HepG2 (cell line): ENCODE measurements around the gene CBLN1. TPM values are rescaled to one million over a fixed set of nuclear protein-coding genes. Genes with fewer than 3 reads are reported as not detected.

Experiments
- ATAC-seq: fragments of 200-7000 bp; cut with Tn5 transposase; 3 replicates; pipeline ENCODE4 v1.9.1; 2020; ENCODE audit warnings: mild to moderate bottlenecking, moderate library complexity
- Bru-seq: library from RNA; stranded (reverse); fragments of 400-500 nt; gene quantifications from one replicate; lab custom pipeline; 2021; lab: Mats Ljungman, UMichigan
- BruChase-seq, 2 experiments: library from RNA; stranded (reverse); fragments of 400-500 nt; gene quantifications; one replicate each; lab custom pipeline; 2021; lab: Mats Ljungman, UMichigan
- BruUV-seq: library from RNA; stranded (reverse); fragments of 400-500 nt; replicated peaks from 2 replicates; lab custom pipeline; 2021; lab: Mats Ljungman, UMichigan
- CTCF ChIA-PET: fragments of 300-600 bp; formaldehyde crosslinking; extraction: SDS; loops from one replicate; lab custom pipeline; 2021; ENCODE audit warnings: low total read pairs, inconsistent platforms, low intra/inter-chr PET ratio; lab: Yijun Ruan, JAX
- POLR2A ChIA-PET: fragments of 350-600 bp; sonication (Branson Sonifier 250); formaldehyde crosslinking; loops from one replicate; lab custom pipeline; 2020; ENCODE audit warnings: antibody characterized with exemption, inconsistent platforms; lab: Yijun Ruan, JAX
- DNase-seq: peaks from one replicate; pipeline ENCODE4 v3.0.0-alpha.2; 2015; ENCODE audit warnings: low spot score
- FAIRE-seq: peaks from 3 replicates; lab custom pipeline; 2011; peaks lifted over from hg19 to GRCh38; lab: Jason Lieb, UNC
- H2AFZ ChIP-seq: one replicate; pipeline ENCODE4 v1.6.1; 2011; ENCODE audit warnings: low read length, inconsistent platforms
- H3K27ac ChIP-seq: fragments of 300-600 bp; 3 replicates; pipeline ENCODE4 v1.8.0; 2011; ENCODE audit warnings: mixed run types, mild to moderate bottlenecking, mixed read lengths, low read length, inconsistent platforms; ENCODE audit not compliant: insufficient read depth; ENCODE audit errors: extremely low read length
- H3K27me3 ChIP-seq, 2 experiments: fragments of 200-600 bp in 1 of 2; 2 replicates in 1 of 2; 3 replicates in 1 of 2; pipeline versions ENCODE4 v1.6.0 to v1.8.0; 2011; ENCODE audit warnings: low read length in 2 of 2, mild to moderate bottlenecking in 2 of 2, moderate library complexity in 2 of 2, inconsistent platforms in 1 of 2; ENCODE audit not compliant: insufficient read depth in 2 of 2, control insufficient read depth in 1 of 2
- H3K36me3 ChIP-seq, 2 experiments: fragments of 200-600 bp in 1 of 2; replicated peaks in 1 of 2; 2 replicates in 1 of 2; 3 replicates in 1 of 2; pipeline versions ENCODE4 v1.5.1 to v1.8.0; 2011; ENCODE audit warnings: low read length in 2 of 2, inconsistent platforms in 1 of 2; ENCODE audit not compliant: insufficient read depth in 2 of 2, control insufficient read depth in 1 of 2
- H3K4me1 ChIP-seq: 2 replicates; pipeline ENCODE4 v1.5.1; 2012; ENCODE audit warnings: low read length, inconsistent platforms; ENCODE audit not compliant: insufficient read depth
- H3K4me2 ChIP-seq: 2 replicates; pipeline ENCODE4 v1.6.0; 2011; ENCODE audit warnings: low read depth, low read length, inconsistent platforms
- H3K4me3 ChIP-seq, 3 experiments: fragments of 200-600 bp in 1 of 3; sonication (generic), shearing (Covaris generic) in 1 of 3; replicated peaks in 1 of 3; 2 replicates each; pipeline ENCODE4 v1.5.1; 2011 to 2016; ENCODE audit warnings: low read length in 3 of 3, inconsistent platforms in 2 of 3, low read depth in 2 of 3, mild to moderate bottlenecking in 2 of 3, control low read depth in 1 of 3, mixed read lengths in 1 of 3; ENCODE audit not compliant: insufficient read depth in 1 of 3
- H3K79me2 ChIP-seq: one replicate; pipeline ENCODE4 v1.6.1; 2011; ENCODE audit warnings: low read length, inconsistent platforms; ENCODE audit not compliant: insufficient read depth
- H3K9ac ChIP-seq: 2 replicates; pipeline ENCODE4 v1.6.0; 2011; ENCODE audit warnings: mild to moderate bottlenecking, low read depth, low read length, inconsistent platforms; ENCODE audit not compliant: insufficient read depth
- H3K9me3 ChIP-seq: 2 replicates; pipeline ENCODE4 v1.5.1; 2012; ENCODE audit warnings: mild to moderate bottlenecking, low read length
- H4K20me1 ChIP-seq: 2 replicates; pipeline ENCODE4 v1.6.0; 2011; ENCODE audit warnings: inconsistent platforms, mild to moderate bottlenecking, low read length, moderate library complexity; ENCODE audit not compliant: insufficient read depth
- GABPB1 ChIP-seq: IDR thresholded peaks from 2 replicates; pipeline ENCODE4 v1.6.1; 2016; ENCODE audit warnings: mild to moderate bottlenecking, missing genetic modification reagents, moderate library complexity, missing compliant biosample characterization
- NCOA2 ChIP-seq: sonication (generic); formaldehyde crosslinking; IDR thresholded peaks from 2 replicates; pipeline ENCODE4 v1.8.0; 2022; ENCODE audit warnings: inconsistent platforms
- NR1H2 ChIP-seq: sonication (generic); formaldehyde crosslinking; IDR thresholded peaks from 2 replicates; pipeline ENCODE4 v1.8.1; 2022; ENCODE audit warnings: low read depth, missing genetic modification reagents, borderline replicate concordance
- PATZ1 ChIP-seq: sonication (generic); formaldehyde crosslinking; IDR thresholded peaks from 2 replicates; pipeline ENCODE4 v1.4.0; 2020; ENCODE audit warnings: missing genetic modification reagents
- SP140L ChIP-seq: sonication (generic); formaldehyde crosslinking; IDR thresholded peaks from 2 replicates; pipeline ENCODE4 v1.4.0; 2020; ENCODE audit warnings: missing genetic modification reagents, borderline replicate concordance
- ZBTB20 ChIP-seq: sonication (generic); formaldehyde crosslinking; IDR thresholded peaks from 2 replicates; pipeline ENCODE4 v1.8.1; 2023; ENCODE audit warnings: missing genetic modification reagents, low read depth, mild to moderate bottlenecking, borderline replicate concordance
- ZMAT3 ChIP-seq: sonication (generic); formaldehyde crosslinking; conservative IDR thresholded peaks from 2 replicates; pipeline ENCODE4 v1.7.0; 2021; ENCODE audit warnings: missing genetic modification reagents
- ZNF142 ChIP-seq: sonication (generic); formaldehyde crosslinking; IDR thresholded peaks from 2 replicates; pipeline ENCODE4 v1.4.0; 2020; ENCODE audit warnings: missing genetic modification reagents
- WGBS: methylation state at CpG from one replicate; pipeline ENCODE4 v1.1.6; 2017; ENCODE audit warnings: low lambda C conversion rate; 5-methylcytosine and 5-hydroxymethylcytosine counted together
- in situ Hi-C: cut with HindIII; loops from 2 replicates; pipeline ENCODE4 v1.10.0; 2017; ENCODE audit warnings: low pct_unique_long_range_greater_than_20kb; ENCODE audit not compliant: extremely low pct_ligation_motif_present
- intact Hi-C: fragments of 100-400 bp; cut with micrococcal nuclease; formaldehyde crosslinking; loops from one replicate; pipeline ENCODE4 v1.10.0; 2022; ENCODE audit not compliant: unreplicated experiment
- long read RNA-seq, 2 experiments: library from RNA in 1 of 2; library from polyadenylated mRNA in 1 of 2; stranded (forward) in 1 of 2; unstranded in 1 of 2; transcript quantifications; one replicate each; pipeline ENCODE4 v2.0.0, GENCODE V29; 2019 to 2022
- polyA minus RNA-seq, 3 experiments: library from RNA; depleted of rRNA, polyadenylated mRNA; stranded (reverse); fragments of >200 nt; gene quantifications; 2 replicates each; pipeline ENCODE4 v1.2.3, GENCODE V29; 2011; ENCODE audit warnings: low replicate concordance in 1 of 3
- polyA plus RNA-seq, 8 experiments: library from polyadenylated mRNA; depleted of rRNA in 3 of 8; stranded (reverse) in 7 of 8; unstranded in 1 of 8; fragments of >200 nt; fragmentation: Illumina TruSeq in 4 of 8; extraction: Trizol in 4 of 8; gene quantifications; 2 replicates each; pipeline versions ENCODE4 v1.2.1 to v1.2.3, GENCODE V29; 2011 to 2016; ENCODE audit warnings: low read depth in 4 of 8, missing spikeins in 1 of 8, mixed read lengths in 1 of 8; ENCODE audit not compliant: insufficient read depth in 1 of 8
- total RNA-seq, 5 experiments: library from RNA; depleted of rRNA; stranded (reverse); fragments of >200 nt; fragmentation: Illumina TruSeq; extraction: Trizol; gene quantifications; 2 replicates each; pipeline ENCODE4 v1.2.3, GENCODE V29; 2016; ENCODE audit warnings: low read depth in 1 of 5
- TF ChIP-seq, protein P1 (sequence below): sonication (generic); formaldehyde crosslinking; IDR thresholded peaks from 2 replicates; pipeline ENCODE4 v1.4.0; 2020; ENCODE audit warnings: low read depth, mild to moderate bottlenecking, missing genetic modification reagents
- TF ChIP-seq, protein P2 (sequence below): sonication (generic); formaldehyde crosslinking; IDR thresholded peaks from 2 replicates; pipeline ENCODE4 v1.8.0; 2022; ENCODE audit warnings: mild to moderate bottlenecking, missing genetic modification reagents

Gene CBLN1
- not detected in 2 replicates for total RNA-seq (2016; rRNA removed; fragmentation: Illumina TruSeq; extraction: Trizol)
- total RNA-seq (2016; cell fraction: cytosol; rRNA removed; fragmentation: Illumina TruSeq; extraction: Trizol; ENCODE audit: low read depth): not detected in 2 replicates
- not detected in 2 replicates for total RNA-seq (2016; cell fraction: insoluble cytoplasmic fraction; rRNA removed; fragmentation: Illumina TruSeq; extraction: Trizol)
- total RNA-seq (2016; cell fraction: membrane; rRNA removed; fragmentation: Illumina TruSeq; extraction: Trizol): not detected in 2 replicates
- not detected in 2 replicates for total RNA-seq (2016; cell fraction: nucleus; rRNA removed; fragmentation: Illumina TruSeq; extraction: Trizol)
- polyA plus RNA-seq (2011; rRNA removed): not detected in 2 replicates
- polyA plus RNA-seq (2011; cell fraction: cytosol; rRNA removed): not detected in 2 replicates
- not detected in 2 replicates for polyA plus RNA-seq (2011; cell fraction: nucleus; rRNA removed)
- polyA plus RNA-seq (2012): not detected in 2 replicates
- not detected in 2 replicates for polyA plus RNA-seq (2016; cell fraction: cytosol; fragmentation: Illumina TruSeq; extraction: Trizol; ENCODE audit: low read depth)
- polyA plus RNA-seq (2016; cell fraction: insoluble cytoplasmic fraction; fragmentation: Illumina TruSeq; extraction: Trizol; ENCODE audit: low read depth): not detected in 2 replicates
- not detected in 2 replicates for polyA plus RNA-seq (2016; cell fraction: membrane; fragmentation: Illumina TruSeq; extraction: Trizol; ENCODE audit: low read depth)
- not detected in 2 replicates for polyA plus RNA-seq (2016; cell fraction: nucleus; fragmentation: Illumina TruSeq; extraction: Trizol; ENCODE audit: insufficient read depth, low read depth)
- not detected in 2 replicates for polyA minus RNA-seq (2011; rRNA and poly(A)+ RNA removed; ENCODE audit: low replicate concordance)
- polyA minus RNA-seq (2011; cell fraction: cytosol; rRNA and poly(A)+ RNA removed): not detected in 2 replicates
- not detected in 2 replicates for polyA minus RNA-seq (2011; cell fraction: nucleus; rRNA and poly(A)+ RNA removed)
- Bru-seq, nascent RNA: not detected
- not detected for BruChase-seq, experiment 1, labeled RNA remaining after a 6-hour chase
- BruChase-seq, experiment 2, labeled RNA remaining after a 2-hour chase: not detected
- long read RNA-seq, experiment 1: 0 reads
- long read RNA-seq, experiment 2: 0 reads

DNA sequence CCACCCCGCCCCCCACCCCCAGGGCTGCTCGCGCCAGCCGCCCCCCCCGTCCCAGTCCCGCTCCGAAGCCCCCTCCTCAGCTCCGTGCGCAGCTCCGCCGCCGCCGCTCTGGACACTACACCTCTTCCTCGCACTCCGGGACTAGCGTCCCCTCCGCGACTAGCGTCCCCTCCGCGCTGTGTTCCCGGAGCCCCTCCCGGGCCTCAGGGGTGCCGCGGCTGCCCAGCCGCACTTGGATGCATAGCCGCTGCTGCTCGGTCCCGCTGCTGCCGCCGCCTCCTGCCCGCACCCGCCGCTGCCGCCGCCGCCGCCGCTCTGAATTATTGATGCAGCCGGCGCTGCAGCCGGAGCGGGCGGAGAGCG lies at the start of gene CBLN1:
CBLN1 (minus strand) TSS at position 359 of the 363 bp plus-strand sequence. CDS start 373 bp downstream, outside the sequence.
- H3K4me2 ChIP-seq: no peak within 1 kb of the TSS
- H3K9ac ChIP-seq: no peak within 1 kb of the TSS
- no peaks in the 10 kb centered on the region for H3K9me3 ChIP-seq
- peaks cover 7 to 72% of the 10 kb centered on the region in 2 experiments; a peak in 4 of 5 replicates for H3K27me3 ChIP-seq
- no peak within 1 kb of the TSS for H3K27ac ChIP-seq
- ChIA-PET POLR2A (no interaction called here), CTCF (no interaction called here)
- no peaks in the 10 kb centered on the region for H4K20me1 ChIP-seq
- BruUV-seq: no TSS peak
- DNase-seq: no peak
- no peaks in the 10 kb centered on the region for H3K36me3 ChIP-seq
- in situ Hi-C loops (no loop called here), intact Hi-C loops (no loop called here)
- WGBS: 70% methylated on average over 44 of the region's 45 CpGs
- no peak within 1 kb of the TSS for H2AFZ ChIP-seq
- ATAC-seq: no peak
- H3K4me3 ChIP-seq: no peak within 1 kb of the TSS
- no peaks in the 10 kb centered on the region for H3K79me2 ChIP-seq
- no peak for FAIRE-seq
- no peaks in the 10 kb centered on the region for H3K4me1 ChIP-seq
- TF ChIP-seq GABPB1 (CRISPR knock-in tag) (no peak), SP140L (CRISPR knock-in tag) (no peak), ZBTB20 (CRISPR knock-in tag) (no peak), ZNF142 (CRISPR knock-in tag) (no peak), NR1H2 (CRISPR knock-in tag) (no peak), NCOA2 (CRISPR knock-in tag) (no peak), PATZ1 (no peak), ZMAT3 (CRISPR knock-in tag) (no peak)
- TF ChIP-seq, protein P1, sequence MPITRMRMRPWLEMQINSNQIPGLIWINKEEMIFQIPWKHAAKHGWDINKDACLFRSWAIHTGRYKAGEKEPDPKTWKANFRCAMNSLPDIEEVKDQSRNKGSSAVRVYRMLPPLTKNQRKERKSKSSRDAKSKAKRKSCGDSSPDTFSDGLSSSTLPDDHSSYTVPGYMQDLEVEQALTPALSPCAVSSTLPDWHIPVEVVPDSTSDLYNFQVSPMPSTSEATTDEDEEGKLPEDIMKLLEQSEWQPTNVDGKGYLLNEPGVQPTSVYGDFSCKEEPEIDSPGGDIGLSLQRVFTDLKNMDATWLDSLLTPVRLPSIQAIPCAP (CRISPR knock-in tag): no peak
- TF ChIP-seq, protein P2, sequence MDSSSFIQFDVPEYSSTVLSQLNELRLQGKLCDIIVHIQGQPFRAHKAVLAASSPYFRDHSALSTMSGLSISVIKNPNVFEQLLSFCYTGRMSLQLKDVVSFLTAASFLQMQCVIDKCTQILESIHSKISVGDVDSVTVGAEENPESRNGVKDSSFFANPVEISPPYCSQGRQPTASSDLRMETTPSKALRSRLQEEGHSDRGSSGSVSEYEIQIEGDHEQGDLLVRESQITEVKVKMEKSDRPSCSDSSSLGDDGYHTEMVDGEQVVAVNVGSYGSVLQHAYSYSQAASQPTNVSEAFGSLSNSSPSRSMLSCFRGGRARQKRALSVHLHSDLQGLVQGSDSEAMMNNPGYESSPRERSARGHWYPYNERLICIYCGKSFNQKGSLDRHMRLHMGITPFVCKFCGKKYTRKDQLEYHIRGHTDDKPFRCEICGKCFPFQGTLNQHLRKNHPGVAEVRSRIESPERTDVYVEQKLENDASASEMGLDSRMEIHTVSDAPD: no peak
